ENCODE results near the gene TTC7B. TPM values are rescaled to one million over a fixed set of nuclear protein-coding genes. Genes with fewer than 3 reads are reported as not detected.

Gene TTC7B
- total and polyA plus RNA-seq, 2 experiments from 2014 or later = 7.9 to 28.6 TPM

DNA sequence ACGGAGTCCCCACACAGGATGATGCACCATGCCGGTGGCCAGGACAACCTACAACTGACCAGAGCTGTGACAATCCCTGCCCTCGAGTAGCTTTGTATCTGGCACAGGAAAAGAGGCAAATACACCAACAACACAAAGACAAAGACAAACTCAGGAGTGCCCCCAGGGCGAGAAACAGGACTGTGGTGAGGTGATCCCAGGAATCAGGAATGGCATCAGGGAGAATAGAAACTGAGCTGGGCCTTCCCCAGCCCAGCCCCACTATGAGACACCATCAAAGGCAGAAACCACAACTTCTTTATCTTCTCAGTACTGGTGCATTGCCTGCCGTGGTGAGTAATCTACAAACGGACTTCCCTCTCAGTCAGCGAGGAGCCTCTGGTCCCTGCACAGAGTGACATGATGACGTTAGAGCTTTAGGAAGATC, 157.7 kb downstream of the TTC7B start:
- Mint-ChIP-seq H3K27ac (no peak overlapping the region), H3K4me3 (no peak overlapping the region), H3K27me3 (ENCODE audit: insufficient read depth, low read depth, poor library complexity) (peaks cover 7% of the 10 kb centered on the region), H3K4me1 (peaks cover 35% of the 10 kb centered on the region), H3K9me3 (no peaks in the 10 kb centered on the region), H3K36me3 (ENCODE audit: low read depth) (no peaks in the 10 kb centered on the region)
- H3K79me2 ChIP-seq (replicated peaks; ENCODE audit: insufficient read depth) = no peaks in the 10 kb centered on the region
- H2AFZ ChIP-seq = no peak overlapping the region
- no peak overlapping the region for H3K4me2 ChIP-seq
- no peaks in the 10 kb centered on the region for H3K27me3 ChIP-seq (ENCODE audit: insufficient read depth)
- H3K36me3 ChIP-seq (ENCODE audit: insufficient read depth) = no peaks in the 10 kb centered on the region
- H4K20me1 ChIP-seq (replicated peaks; ENCODE audit: insufficient read depth) = no peaks in the 10 kb centered on the region
- no peak overlapping the region for H3K27ac ChIP-seq (ENCODE audit: low read depth)
- H3K4me3 ChIP-seq = no peak overlapping the region
- DNase-seq (ENCODE audit: low spot score) (no peak), ATAC-seq (no peak)
- TF ChIP-seq, protein P1, sequence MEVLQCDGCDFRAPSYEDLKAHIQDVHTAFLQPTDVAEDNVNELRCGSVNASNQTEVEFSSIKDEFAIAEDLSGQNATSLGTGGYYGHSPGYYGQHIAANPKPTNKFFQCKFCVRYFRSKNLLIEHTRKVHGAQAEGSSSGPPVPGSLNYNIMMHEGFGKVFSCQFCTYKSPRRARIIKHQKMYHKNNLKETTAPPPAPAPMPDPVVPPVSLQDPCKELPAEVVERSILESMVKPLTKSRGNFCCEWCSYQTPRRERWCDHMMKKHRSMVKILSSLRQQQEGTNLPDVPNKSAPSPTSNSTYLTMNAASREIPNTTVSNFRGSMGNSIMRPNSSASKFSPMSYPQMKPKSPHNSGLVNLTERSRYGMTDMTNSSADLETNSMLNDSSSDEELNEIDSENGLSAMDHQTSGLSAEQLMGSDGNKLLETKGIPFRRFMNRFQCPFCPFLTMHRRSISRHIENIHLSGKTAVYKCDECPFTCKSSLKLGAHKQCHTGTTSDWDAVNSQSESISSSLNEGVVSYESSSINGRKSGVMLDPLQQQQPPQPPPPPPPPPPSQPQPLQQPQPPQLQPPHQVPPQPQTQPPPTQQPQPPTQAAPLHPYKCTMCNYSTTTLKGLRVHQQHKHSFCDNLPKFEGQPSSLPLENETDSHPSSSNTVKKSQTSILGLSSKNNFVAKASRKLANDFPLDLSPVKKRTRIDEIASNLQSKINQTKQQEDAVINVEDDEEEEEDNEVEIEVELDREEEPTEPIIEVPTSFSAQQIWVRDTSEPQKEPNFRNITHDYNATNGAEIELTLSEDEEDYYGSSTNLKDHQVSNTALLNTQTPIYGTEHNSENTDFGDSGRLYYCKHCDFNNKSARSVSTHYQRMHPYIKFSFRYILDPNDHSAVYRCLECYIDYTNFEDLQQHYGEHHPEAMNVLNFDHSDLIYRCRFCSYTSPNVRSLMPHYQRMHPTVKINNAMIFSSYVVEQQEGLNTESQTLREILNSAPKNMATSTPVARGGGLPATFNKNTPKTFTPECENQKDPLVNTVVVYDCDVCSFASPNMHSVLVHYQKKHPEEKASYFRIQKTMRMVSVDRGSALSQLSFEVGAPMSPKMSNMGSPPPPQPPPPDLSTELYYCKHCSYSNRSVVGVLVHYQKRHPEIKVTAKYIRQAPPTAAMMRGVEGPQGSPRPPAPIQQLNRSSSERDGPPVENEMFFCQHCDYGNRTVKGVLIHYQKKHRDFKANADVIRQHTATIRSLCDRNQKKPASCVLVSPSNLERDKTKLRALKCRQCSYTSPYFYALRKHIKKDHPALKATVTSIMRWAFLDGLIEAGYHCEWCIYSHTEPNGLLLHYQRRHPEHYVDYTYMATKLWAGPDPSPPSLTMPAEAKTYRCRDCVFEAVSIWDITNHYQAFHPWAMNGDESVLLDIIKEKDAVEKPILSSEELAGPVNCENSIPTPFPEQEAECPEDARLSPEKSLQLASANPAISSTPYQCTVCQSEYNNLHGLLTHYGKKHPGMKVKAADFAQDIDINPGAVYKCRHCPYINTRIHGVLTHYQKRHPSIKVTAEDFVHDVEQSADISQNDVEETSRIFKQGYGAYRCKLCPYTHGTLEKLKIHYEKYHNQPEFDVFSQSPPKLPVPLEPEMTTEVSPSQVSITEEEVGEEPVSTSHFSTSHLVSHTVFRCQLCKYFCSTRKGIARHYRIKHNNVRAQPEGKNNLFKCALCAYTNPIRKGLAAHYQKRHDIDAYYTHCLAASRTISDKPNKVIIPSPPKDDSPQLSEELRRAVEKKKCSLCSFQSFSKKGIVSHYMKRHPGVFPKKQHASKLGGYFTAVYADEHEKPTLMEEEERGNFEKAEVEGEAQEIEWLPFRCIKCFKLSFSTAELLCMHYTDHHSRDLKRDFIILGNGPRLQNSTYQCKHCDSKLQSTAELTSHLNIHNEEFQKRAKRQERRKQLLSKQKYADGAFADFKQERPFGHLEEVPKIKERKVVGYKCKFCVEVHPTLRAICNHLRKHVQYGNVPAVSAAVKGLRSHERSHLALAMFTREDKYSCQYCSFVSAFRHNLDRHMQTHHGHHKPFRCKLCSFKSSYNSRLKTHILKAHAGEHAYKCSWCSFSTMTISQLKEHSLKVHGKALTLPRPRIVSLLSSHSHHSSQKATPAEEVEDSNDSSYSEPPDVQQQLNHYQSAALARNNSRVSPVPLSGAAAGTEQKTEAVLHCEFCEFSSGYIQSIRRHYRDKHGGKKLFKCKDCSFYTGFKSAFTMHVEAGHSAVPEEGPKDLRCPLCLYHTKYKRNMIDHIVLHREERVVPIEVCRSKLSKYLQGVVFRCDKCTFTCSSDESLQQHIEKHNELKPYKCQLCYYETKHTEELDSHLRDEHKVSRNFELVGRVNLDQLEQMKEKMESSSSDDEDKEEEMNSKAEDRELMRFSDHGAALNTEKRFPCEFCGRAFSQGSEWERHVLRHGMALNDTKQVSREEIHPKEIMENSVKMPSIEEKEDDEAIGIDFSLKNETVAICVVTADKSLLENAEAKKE (CRISPR knock-in tag; IDR thresholded peaks at IDR 0.05) = no peak
- TF ChIP-seq CREB1 (CRISPR knock-in tag; IDR thresholded peaks at IDR 0.05; ENCODE audit: low read depth) = no peak
- TF ChIP-seq, protein P2, sequence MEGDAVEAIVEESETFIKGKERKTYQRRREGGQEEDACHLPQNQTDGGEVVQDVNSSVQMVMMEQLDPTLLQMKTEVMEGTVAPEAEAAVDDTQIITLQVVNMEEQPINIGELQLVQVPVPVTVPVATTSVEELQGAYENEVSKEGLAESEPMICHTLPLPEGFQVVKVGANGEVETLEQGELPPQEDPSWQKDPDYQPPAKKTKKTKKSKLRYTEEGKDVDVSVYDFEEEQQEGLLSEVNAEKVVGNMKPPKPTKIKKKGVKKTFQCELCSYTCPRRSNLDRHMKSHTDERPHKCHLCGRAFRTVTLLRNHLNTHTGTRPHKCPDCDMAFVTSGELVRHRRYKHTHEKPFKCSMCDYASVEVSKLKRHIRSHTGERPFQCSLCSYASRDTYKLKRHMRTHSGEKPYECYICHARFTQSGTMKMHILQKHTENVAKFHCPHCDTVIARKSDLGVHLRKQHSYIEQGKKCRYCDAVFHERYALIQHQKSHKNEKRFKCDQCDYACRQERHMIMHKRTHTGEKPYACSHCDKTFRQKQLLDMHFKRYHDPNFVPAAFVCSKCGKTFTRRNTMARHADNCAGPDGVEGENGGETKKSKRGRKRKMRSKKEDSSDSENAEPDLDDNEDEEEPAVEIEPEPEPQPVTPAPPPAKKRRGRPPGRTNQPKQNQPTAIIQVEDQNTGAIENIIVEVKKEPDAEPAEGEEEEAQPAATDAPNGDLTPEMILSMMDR (conservative IDR thresholded peaks at IDR 0.05; ENCODE audit: low read depth in 2 of 2) = no peak
- no peak for TF ChIP-seq ZNF114 (CRISPR knock-in tag; IDR thresholded peaks at IDR 0.05)
- TF ChIP-seq, protein P3, sequence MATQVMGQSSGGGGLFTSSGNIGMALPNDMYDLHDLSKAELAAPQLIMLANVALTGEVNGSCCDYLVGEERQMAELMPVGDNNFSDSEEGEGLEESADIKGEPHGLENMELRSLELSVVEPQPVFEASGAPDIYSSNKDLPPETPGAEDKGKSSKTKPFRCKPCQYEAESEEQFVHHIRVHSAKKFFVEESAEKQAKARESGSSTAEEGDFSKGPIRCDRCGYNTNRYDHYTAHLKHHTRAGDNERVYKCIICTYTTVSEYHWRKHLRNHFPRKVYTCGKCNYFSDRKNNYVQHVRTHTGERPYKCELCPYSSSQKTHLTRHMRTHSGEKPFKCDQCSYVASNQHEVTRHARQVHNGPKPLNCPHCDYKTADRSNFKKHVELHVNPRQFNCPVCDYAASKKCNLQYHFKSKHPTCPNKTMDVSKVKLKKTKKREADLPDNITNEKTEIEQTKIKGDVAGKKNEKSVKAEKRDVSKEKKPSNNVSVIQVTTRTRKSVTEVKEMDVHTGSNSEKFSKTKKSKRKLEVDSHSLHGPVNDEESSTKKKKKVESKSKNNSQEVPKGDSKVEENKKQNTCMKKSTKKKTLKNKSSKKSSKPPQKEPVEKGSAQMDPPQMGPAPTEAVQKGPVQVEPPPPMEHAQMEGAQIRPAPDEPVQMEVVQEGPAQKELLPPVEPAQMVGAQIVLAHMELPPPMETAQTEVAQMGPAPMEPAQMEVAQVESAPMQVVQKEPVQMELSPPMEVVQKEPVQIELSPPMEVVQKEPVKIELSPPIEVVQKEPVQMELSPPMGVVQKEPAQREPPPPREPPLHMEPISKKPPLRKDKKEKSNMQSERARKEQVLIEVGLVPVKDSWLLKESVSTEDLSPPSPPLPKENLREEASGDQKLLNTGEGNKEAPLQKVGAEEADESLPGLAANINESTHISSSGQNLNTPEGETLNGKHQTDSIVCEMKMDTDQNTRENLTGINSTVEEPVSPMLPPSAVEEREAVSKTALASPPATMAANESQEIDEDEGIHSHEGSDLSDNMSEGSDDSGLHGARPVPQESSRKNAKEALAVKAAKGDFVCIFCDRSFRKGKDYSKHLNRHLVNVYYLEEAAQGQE (IDR thresholded peaks at IDR 0.05; ENCODE audit: unreplicated experiment) = no peak
- TF ChIP-seq, protein P4, sequence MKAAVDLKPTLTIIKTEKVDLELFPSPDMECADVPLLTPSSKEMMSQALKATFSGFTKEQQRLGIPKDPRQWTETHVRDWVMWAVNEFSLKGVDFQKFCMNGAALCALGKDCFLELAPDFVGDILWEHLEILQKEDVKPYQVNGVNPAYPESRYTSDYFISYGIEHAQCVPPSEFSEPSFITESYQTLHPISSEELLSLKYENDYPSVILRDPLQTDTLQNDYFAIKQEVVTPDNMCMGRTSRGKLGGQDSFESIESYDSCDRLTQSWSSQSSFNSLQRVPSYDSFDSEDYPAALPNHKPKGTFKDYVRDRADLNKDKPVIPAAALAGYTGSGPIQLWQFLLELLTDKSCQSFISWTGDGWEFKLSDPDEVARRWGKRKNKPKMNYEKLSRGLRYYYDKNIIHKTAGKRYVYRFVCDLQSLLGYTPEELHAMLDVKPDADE (IDR thresholded peaks at IDR 0.05) = no peak
- TF ChIP-seq POLR2AphosphoS5 (IDR thresholded peaks at IDR 0.05; ENCODE audit: low read depth) = no peak
- no peak for TF ChIP-seq EZH2phosphoT487 (IDR thresholded peaks at IDR 0.05; ENCODE audit: unreplicated experiment)
- TF ChIP-seq NANOG (IDR thresholded peaks at IDR 0.05; ENCODE audit: borderline replicate concordance) = no peak
- no peak for TF ChIP-seq ZNF331 (CRISPR knock-in tag; IDR thresholded peaks at IDR 0.05; ENCODE audit: low read depth)
- TF ChIP-seq STAT1 (IDR thresholded peaks at IDR 0.05; ENCODE audit: unreplicated experiment) = no peak
- no peak for TF ChIP-seq JUNB (IDR thresholded peaks at IDR 0.05; ENCODE audit: unreplicated experiment)
- TF ChIP-seq EZH2 (IDR thresholded peaks at IDR 0.05; ENCODE audit: low read depth, unreplicated experiment) = no peak
- no peaks in the 10 kb centered on the region for H3F3A ChIP-seq (replicated peaks; ENCODE audit: low read depth)
- H3K4me1 ChIP-seq (ENCODE audit: insufficient read depth) = peaks cover 25% of the 10 kb centered on the region
- H3K9me2 ChIP-seq (ENCODE audit: insufficient read depth) = no peaks in the 10 kb centered on the region

Data from GM23338 (cell line).